H1 (cell line): ENCODE measurements around the gene SCG3. TPM values are rescaled to one million over a fixed set of nuclear protein-coding genes. Genes with fewer than 3 reads are reported as not detected.

Source experiments
- CTCF ChIA-PET: fragments of 300-600 bp; sonication (Branson Sonifier 250); formaldehyde crosslinking; loops from one replicate; lab custom pipeline; 2021; ENCODE audit not compliant: partially characterized antibody; lab: Charles Lee
- POLR2A ChIA-PET: fragments of 300-600 bp; sonication (Branson Sonifier 250); formaldehyde crosslinking; loops from one replicate; lab custom pipeline; 2021; ENCODE audit warnings: inconsistent platforms; ENCODE audit not compliant: partially characterized antibody; lab: Charles Lee
- DNase-seq, 2 experiments: peaks; one replicate each; pipeline versions ENCODE4 v3.0.0 to v3.0.0-alpha.2; 2010 to 2022; ENCODE audit warnings: low spot score in 2 of 2, low read depth in 1 of 2, mixed read lengths in 1 of 2
- FAIRE-seq: peaks from 2 replicates; lab custom pipeline; 2011; peaks lifted over from hg19 to GRCh38; lab: Jason Lieb, UNC
- H2AFZ ChIP-seq: 2 replicates; pipeline ENCODE4 v1.8.1; 2012; ENCODE audit warnings: low read length, inconsistent platforms
- H2AK5ac ChIP-seq: 2 replicates; pipeline ENCODE4 v1.6.1; 2013; ENCODE audit warnings: low read depth, low read length
- H2BK120ac ChIP-seq: replicated peaks from 2 replicates; pipeline ENCODE3; 2013; ENCODE audit warnings: low read depth, low read length, inconsistent platforms
- H2BK12ac ChIP-seq: 2 replicates; pipeline ENCODE4 v1.6.1; 2013; ENCODE audit warnings: low read depth, low read length
- H2BK15ac ChIP-seq: 2 replicates; pipeline ENCODE4 v1.6.1; 2013; ENCODE audit warnings: low read length
- H2BK20ac ChIP-seq: 2 replicates; pipeline ENCODE4 v1.6.1; 2013; ENCODE audit warnings: low read length
- H2BK5ac ChIP-seq: 2 replicates; pipeline ENCODE4 v1.6.1; 2013; ENCODE audit warnings: low read depth, low read length
- H3K14ac ChIP-seq: 2 replicates; pipeline ENCODE4 v1.6.1; 2013; ENCODE audit warnings: inconsistent platforms; ENCODE audit not compliant: insufficient read length
- H3K18ac ChIP-seq: 2 replicates; pipeline ENCODE4 v1.6.1; 2013; ENCODE audit warnings: low read length; ENCODE audit errors: extremely low read depth
- H3K23ac ChIP-seq: 2 replicates; pipeline ENCODE4 v1.6.1; 2013; ENCODE audit warnings: inconsistent platforms; ENCODE audit not compliant: insufficient read length
- H3K23me2 ChIP-seq: 2 replicates; pipeline ENCODE4 v1.6.1; 2013; ENCODE audit warnings: low read depth, low read length
- H3K27ac ChIP-seq: 2 replicates; pipeline ENCODE4 v1.6.1; 2011; ENCODE audit warnings: low read depth, low read length, inconsistent platforms
- H3K27me3 ChIP-seq, 4 experiments: replicated peaks in 1 of 4; 1 replicate in 1 of 4; 2 replicates in 3 of 4; pipeline versions ENCODE4 v1.6.1 to v1.8.1; 2011 to 2013; ENCODE audit warnings: low read length in 3 of 4, mild to moderate bottlenecking in 3 of 4, inconsistent platforms in 2 of 4, mixed read lengths in 2 of 4, moderate library complexity in 1 of 4; ENCODE audit not compliant: control insufficient read depth in 3 of 4, insufficient read depth in 3 of 4; ENCODE audit errors: extremely low read depth in 1 of 4
- H3K36me3 ChIP-seq, 4 experiments: 2 replicates each; pipeline versions ENCODE4 v1.6.1 to v1.8.1; 2011 to 2013; ENCODE audit warnings: mild to moderate bottlenecking in 4 of 4, low read length in 3 of 4, moderate library complexity in 2 of 4, control low read depth in 1 of 4, inconsistent platforms in 1 of 4; ENCODE audit not compliant: insufficient read depth in 4 of 4, control insufficient read depth in 2 of 4
- H3K4ac ChIP-seq: replicated peaks from 2 replicates; pipeline ENCODE3; 2013; ENCODE audit warnings: low read length, low read depth, mixed read lengths, inconsistent platforms; ENCODE audit not compliant: insufficient read length
- H3K4me1 ChIP-seq, 4 experiments: replicated peaks in 1 of 4; 1 replicate in 1 of 4; 2 replicates in 3 of 4; pipeline versions ENCODE4 v1.6.1 to v1.8.1; 2011 to 2013; ENCODE audit warnings: low read length in 3 of 4, inconsistent platforms in 2 of 4, mixed read lengths in 1 of 4; ENCODE audit not compliant: insufficient read depth in 4 of 4, control insufficient read depth in 3 of 4
- H3K4me2 ChIP-seq, 2 experiments: 2 replicates each; pipeline versions ENCODE4 v1.6.1 to v1.8.1; 2011 to 2013; ENCODE audit warnings: low read depth in 2 of 2, low read length in 2 of 2, control low read depth in 1 of 2, inconsistent platforms in 1 of 2, mild to moderate bottlenecking in 1 of 2; ENCODE audit not compliant: insufficient read depth in 1 of 2
- H3K4me3 ChIP-seq, 4 experiments: fragments of 200-600, 300-600 bp in 1 of 4; sonication (generic), shearing (Covaris generic), sonication (Bioruptor Twin) in 1 of 4; 2 replicates each; pipeline versions ENCODE4 v1.5.1 to v1.8.1; 2011 to 2016; ENCODE audit warnings: low read length in 4 of 4, low read depth in 3 of 4, control low read depth in 2 of 4, inconsistent platforms in 2 of 4, mild to moderate bottlenecking in 2 of 4, mixed read lengths in 1 of 4, moderate library complexity in 1 of 4; ENCODE audit not compliant: insufficient read depth in 2 of 4; ENCODE audit errors: extremely low read depth in 1 of 4
- H3K56ac ChIP-seq: replicated peaks from 2 replicates; pipeline ENCODE3; 2013; ENCODE audit warnings: low read depth, mild to moderate bottlenecking, mixed read lengths, low read length, inconsistent platforms; ENCODE audit not compliant: insufficient read length
- H3K79me1 ChIP-seq: 2 replicates; pipeline ENCODE4 v1.6.1; 2013; ENCODE audit warnings: low read depth, low read length, control low read depth
- H3K79me2 ChIP-seq, 2 experiments: 2 replicates each; pipeline versions ENCODE4 v1.6.1 to v1.8.1; 2012 to 2013; ENCODE audit warnings: low read length in 2 of 2, mild to moderate bottlenecking in 2 of 2, inconsistent platforms in 1 of 2; ENCODE audit not compliant: insufficient read depth in 2 of 2, control insufficient read depth in 1 of 2
- H3K9ac ChIP-seq, 4 experiments: replicated peaks in 1 of 4; 1 replicate in 1 of 4; 2 replicates in 3 of 4; pipeline versions ENCODE4 v1.6.1 to v1.8.1; 2011 to 2013; ENCODE audit warnings: low read depth in 3 of 4, low read length in 3 of 4, control low read depth in 2 of 4, mild to moderate bottlenecking in 2 of 4, moderate library complexity in 2 of 4, inconsistent platforms in 1 of 4; ENCODE audit errors: extremely low read depth in 1 of 4
- H3K9me3 ChIP-seq, 2 experiments: 2 replicates each; pipeline versions ENCODE4 v1.6.1 to v1.8.1; 2012 to 2013; ENCODE audit warnings: mild to moderate bottlenecking in 2 of 2, moderate library complexity in 2 of 2, control low read depth in 1 of 2, inconsistent platforms in 1 of 2, low read depth in 1 of 2, low read length in 1 of 2, mixed read lengths in 1 of 2; ENCODE audit not compliant: insufficient read depth in 2 of 2
- H4K20me1 ChIP-seq, 2 experiments: replicated peaks in 1 of 2; 2 replicates each; pipeline versions ENCODE3 to v1.8.1; 2011 to 2013; ENCODE audit warnings: inconsistent platforms in 2 of 2, low read length in 2 of 2, mild to moderate bottlenecking in 1 of 2; ENCODE audit not compliant: insufficient read depth in 2 of 2, control insufficient read depth in 1 of 2
- H4K5ac ChIP-seq: 2 replicates; pipeline ENCODE4 v1.6.1; 2013; ENCODE audit warnings: low read length, low read depth, mixed read lengths, inconsistent platforms; ENCODE audit not compliant: insufficient read length
- H4K8ac ChIP-seq: 2 replicates; pipeline ENCODE4 v1.8.0; 2013; ENCODE audit warnings: mild to moderate bottlenecking, moderate library complexity, low read length, inconsistent platforms; ENCODE audit not compliant: insufficient read depth; ENCODE audit errors: extremely low read depth
- H4K91ac ChIP-seq: replicated peaks from 2 replicates; pipeline ENCODE3; 2013; ENCODE audit warnings: low read length, mixed read lengths, inconsistent platforms; ENCODE audit not compliant: insufficient read length
- BACH1 ChIP-seq: IDR thresholded peaks from 2 replicates; pipeline ENCODE4 v1.6.1; 2012; ENCODE audit warnings: low read length, improper control_type of control experiment
- BCL11A ChIP-seq, 2 experiments: IDR thresholded peaks; one replicate each; pipeline ENCODE4 v1.6.1; 2011; ENCODE audit warnings: low read depth in 2 of 2, low read length in 2 of 2, mild to moderate bottlenecking in 2 of 2
- CBX5 ChIP-seq: fragments of 300-800, 300-1000 bp; sonication (generic); IDR thresholded peaks from 2 replicates; pipeline ENCODE4 v1.7.1; 2016; ENCODE audit warnings: antibody characterized with exemption, low read length, low read depth
- CHD2 ChIP-seq: IDR thresholded peaks from 2 replicates; pipeline ENCODE4 v1.6.1; 2012; ENCODE audit warnings: low read length, improper control_type of control experiment
- EZH2 ChIP-seq: fragments of 200-600 bp; sonication (generic); IDR thresholded peaks from 2 replicates; pipeline ENCODE4 v1.7.1; 2012; ENCODE audit warnings: low read depth, mild to moderate bottlenecking, moderate library complexity, low read length, inconsistent platforms; ENCODE audit not compliant: severe bottlenecking
- KDM4A ChIP-seq: IDR thresholded peaks from one replicate; pipeline ENCODE4 v1.7.1; 2012; ENCODE audit warnings: low read depth, mild to moderate bottlenecking, moderate library complexity, low read length, inconsistent platforms; ENCODE audit not compliant: severe bottlenecking
- MAFK ChIP-seq: IDR thresholded peaks from 2 replicates; pipeline ENCODE4 v1.6.1; 2012; ENCODE audit warnings: low read depth, mild to moderate bottlenecking, improper control_type of control experiment, low read length
- SIRT6 ChIP-seq: IDR thresholded peaks from one replicate; pipeline ENCODE4 v1.7.1; 2012; ENCODE audit warnings: low read length, inconsistent platforms
- SP4 ChIP-seq: IDR thresholded peaks from 2 replicates; pipeline ENCODE4 v1.6.1; 2012; ENCODE audit warnings: low read length, inconsistent platforms
- SRF ChIP-seq: IDR thresholded peaks from 2 replicates; pipeline ENCODE4 v1.6.1; 2011; ENCODE audit warnings: mild to moderate bottlenecking, low read depth, low read length, moderate library complexity
- SUZ12 ChIP-seq: fragments of 200-600 bp; sonication (generic); IDR thresholded peaks from 2 replicates; pipeline ENCODE4 v1.6.1; 2012; ENCODE audit warnings: mild to moderate bottlenecking, inconsistent platforms, low read length, moderate library complexity, mixed read lengths
- ZNF274 ChIP-seq: IDR thresholded peaks from 2 replicates; pipeline ENCODE4 v1.7.0; 2012; ENCODE audit warnings: low read length, borderline replicate concordance; ENCODE audit errors: extremely low read depth
- WGBS, 2 experiments: shearing (Covaris generic) in 1 of 2; methylation state at CpG; one replicate each; pipeline versions ENCODE4 v1.1.6 to v1.1.7; 2013 to 2015; ENCODE audit warnings: low lambda C conversion rate in 2 of 2, mixed read lengths in 2 of 2, inconsistent platforms in 1 of 2, low coverage in 1 of 2, missing lambda C conversion rate in 1 of 2; ENCODE audit not compliant: insufficient replicate concordance in 2 of 2, insufficient coverage in 1 of 2, insufficient read length in 1 of 2; ENCODE audit errors: extremely low coverage in 1 of 2, missing lambda C conversion rate in 1 of 2; 5-methylcytosine and 5-hydroxymethylcytosine counted together
- polyA plus RNA-seq, 7 experiments: library from polyadenylated mRNA; depleted of rRNA in 3 of 7; stranded (reverse) in 5 of 7; unstranded in 2 of 7; fragments of >200 nt in 5 of 7; fragments of 200-250 nt in 2 of 7; gene quantifications; 1 replicate in 5 of 7; 2 replicates in 1 of 7; 4 replicates in 1 of 7; pipeline versions ENCODE4 v1.2.1 to v1.2.3, GENCODE V29; 2011 to 2013; ENCODE audit warnings: missing spikeins in 2 of 7, mixed read lengths in 2 of 7
- total RNA-seq: library from RNA; stranded (reverse); fragmentation: NEBNext Ultra II Directional; extraction: Animal tissue kit (Norgen Biotek cat#: 25700); gene quantifications from 2 replicates; pipeline ENCODE4 v1.2.1, GENCODE V29; 2021

The SCG3 gene
- total and polyA plus RNA-seq, 2 of the 8 experiments (the other 6 are each of a cell fraction or from before 2014, with no cell fraction given), result 5.2 to 45.9 TPM

DNA sequence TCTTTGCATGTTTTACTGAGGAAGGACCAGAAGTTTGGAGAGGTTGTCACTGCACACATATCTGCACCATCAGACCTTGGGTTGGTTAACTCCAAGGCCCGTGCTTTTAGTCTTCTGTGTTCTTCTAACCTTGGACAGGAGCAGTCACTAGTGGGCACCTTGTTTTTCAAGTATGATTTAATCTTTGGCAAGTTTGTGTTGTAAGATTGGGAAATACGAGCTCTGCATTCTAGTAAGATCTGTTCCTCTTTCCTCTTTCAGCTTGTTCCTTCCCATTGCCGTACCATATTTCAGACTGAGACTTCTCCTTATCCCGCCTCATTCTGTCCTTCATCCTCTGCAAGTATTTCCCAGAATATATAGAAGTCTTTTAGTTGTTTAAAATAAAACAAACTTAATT lies 75.2 kb downstream of the SCG3 start:
- 91% methylated on average over 4 of the region's 4 CpGs; no CpG with 5 or more reads in 1 of the 2 experiments for WGBS, 2 experiments
- POLR2A ChIA-PET, result interaction anchor here (0.6 to 1.8 kb wide), 3 partner anchors 17 to 39 kb away, joined by 3 to 5 read pairs (median 3); partner anchors contain the start of gene LYSMD2
- H2BK20ac ChIP-seq, result no peak overlapping the region
- no peak overlapping the region for H3K4me2 ChIP-seq
- FAIRE-seq, result no peak
- CTCF ChIA-PET, result interaction anchor here (1.1 to 4.1 kb wide), 7 partner anchors 11 to 170 kb away, joined by 3 to 26 read pairs (median 6); no protein-coding TSS in a partner anchor
- no peaks in the 10 kb centered on the region for H3K79me2 ChIP-seq
- no peak overlapping the region for H3K9ac ChIP-seq
- no peak overlapping the region for H4K8ac ChIP-seq
- H2BK12ac ChIP-seq, result no peak overlapping the region
- H3K18ac ChIP-seq, result no peak overlapping the region
- H3K23me2 ChIP-seq, result peaks cover 2% of the 10 kb centered on the region; the same call in 1 of the 2 replicates
- no peak overlapping the region for H3K56ac ChIP-seq
- H3K36me3 ChIP-seq, result no peaks in the 10 kb centered on the region
- H3K79me1 ChIP-seq, result no peaks in the 10 kb centered on the region; the same call in 1 of the 2 replicates
- H3K27me3 ChIP-seq, result peaks cover 1 to 14% (median 8%) of the 10 kb centered on the region in 4 experiments; a peak in 5 of 7 replicates
- no peak overlapping the region for H2BK5ac ChIP-seq
- H4K20me1 ChIP-seq, result peaks cover 2 to 4% of the 10 kb centered on the region in 2 experiments
- no peak overlapping the region for H3K27ac ChIP-seq
- no peak overlapping the region for H4K91ac ChIP-seq
- no peak for DNase-seq
- no peak overlapping the region for H3K23ac ChIP-seq
- no peak overlapping the region for H4K5ac ChIP-seq
- no peak overlapping the region for H2BK15ac ChIP-seq
- H3K4me1 ChIP-seq, result no peaks in the 10 kb centered on the region
- H3K14ac ChIP-seq, result no peak overlapping the region
- no peak overlapping the region for H2AFZ ChIP-seq
- H3K9me3 ChIP-seq, result no peaks in the 10 kb centered on the region
- no peak overlapping the region for H2AK5ac ChIP-seq
- no peak overlapping the region for H2BK120ac ChIP-seq
- no peak overlapping the region for H3K4me3 ChIP-seq
- H3K4ac ChIP-seq, result no peak overlapping the region
- TF ChIP-seq SIRT6, result no peak
- no peak for TF ChIP-seq ZNF274
- TF ChIP-seq SUZ12, result no peak
- no peak for TF ChIP-seq MAFK
- no peak for TF ChIP-seq SP4
- no peak for TF ChIP-seq CHD2
- no peak for TF ChIP-seq SRF
- no peak for TF ChIP-seq BCL11A (IDR thresholded peaks at IDR 0.05; ENCODE audit: low read depth in 2 of 2, low read length in 2 of 2)
- no peak for TF ChIP-seq CBX5
- TF ChIP-seq EZH2, result no peak
- no peak for TF ChIP-seq KDM4A
- no peak for TF ChIP-seq BACH1
